GM18873 (cell line): ENCODE data around the gene MAFB.

Experiments used
- ATAC-seq: cut with Tn5 transposase; IDR thresholded peaks from one replicate; pipeline ENCODE4 v1.9.1; 2021; ENCODE audit warnings: mild to moderate bottlenecking, moderate library complexity, moderate number of reproducible peaks; ENCODE audit not compliant: unreplicated experiment, low FRiP score

The MAFB gene

DNA sequence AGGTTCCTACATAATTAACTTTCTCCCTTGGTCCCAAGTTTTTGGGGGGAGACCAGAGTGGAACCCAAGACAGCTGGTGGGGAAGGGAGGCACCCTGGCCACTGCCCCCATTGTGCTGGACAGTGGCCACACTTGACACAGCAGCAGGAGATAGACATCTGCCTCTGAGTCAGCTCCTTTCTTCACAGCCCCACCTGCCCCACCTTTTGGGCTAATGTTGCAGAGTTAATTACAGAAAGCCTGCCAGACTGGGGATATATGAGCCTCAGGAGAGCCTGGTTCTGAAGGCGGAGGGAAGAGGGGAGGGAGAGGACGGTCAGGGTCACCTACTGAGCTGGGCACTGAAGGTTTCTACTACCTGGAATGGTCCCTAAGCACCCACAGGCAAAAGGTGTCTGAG lies 50.6 kb downstream of the MAFB start:
- ATAC-seq = no peak

DNA sequence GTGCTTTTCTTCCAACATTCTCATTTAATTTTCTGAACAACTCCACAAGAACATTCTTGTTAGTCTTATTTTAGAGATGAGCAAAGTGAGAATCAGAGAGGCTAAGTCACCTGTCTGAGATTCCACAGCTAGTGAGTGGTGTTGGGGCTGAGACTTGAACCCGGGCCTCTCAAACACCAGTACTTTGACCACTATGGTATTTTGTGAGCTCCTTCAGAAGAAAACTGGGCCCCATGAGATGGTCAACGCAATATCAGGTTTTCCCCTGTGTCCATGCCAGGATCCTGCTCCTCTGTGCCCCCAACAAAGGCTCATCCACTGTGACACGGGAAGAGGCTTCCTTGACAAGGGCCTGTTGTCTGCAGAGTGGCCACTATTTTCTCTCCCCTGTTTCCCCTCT lies 51.9 kb downstream of the MAFB start:
- ATAC-seq = no peak

DNA sequence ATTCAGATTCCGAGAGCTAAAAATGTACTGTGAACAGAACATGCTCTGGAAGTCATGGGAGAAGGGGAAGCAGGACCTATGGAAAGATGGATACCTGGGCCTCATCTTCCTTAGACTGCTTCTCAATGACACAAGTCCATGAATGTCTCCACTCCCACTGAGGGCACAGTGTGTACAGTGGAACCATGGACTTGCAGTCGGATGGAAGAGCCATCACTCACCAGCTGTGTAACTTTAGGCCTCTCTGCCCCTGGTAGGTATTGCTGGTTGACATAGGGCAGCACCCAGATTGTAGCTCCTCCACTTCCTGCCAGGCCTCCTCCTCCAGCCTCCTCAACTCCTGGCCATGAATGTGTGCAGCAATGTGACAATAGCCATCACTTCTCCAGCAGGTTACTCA lies 52.5 kb downstream of the MAFB start:
- no peak for ATAC-seq

DNA sequence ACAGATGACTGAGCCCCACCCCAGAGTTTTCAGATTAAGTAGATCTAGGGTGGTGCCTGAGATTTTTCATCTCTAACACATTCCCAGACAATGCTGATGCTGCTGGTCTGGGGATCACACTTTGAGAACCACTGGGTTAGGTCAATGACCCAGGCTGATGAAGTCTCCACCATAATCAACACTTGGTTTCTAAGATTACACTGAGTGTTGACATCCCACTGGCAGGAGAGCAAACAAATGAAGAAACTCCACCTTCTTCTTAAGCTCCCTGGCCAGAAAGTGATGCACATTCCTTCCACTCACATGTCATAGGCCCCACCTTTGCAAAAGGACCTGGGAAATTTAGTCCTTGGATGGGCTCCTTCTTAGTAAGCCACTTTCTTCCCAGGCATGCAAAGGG lies 53.1 kb downstream of the MAFB start:
- no peak for ATAC-seq
